22Rv1 (cell line): ENCODE results near the gene CA11.

Experiments
- H3K27ac ChIP-seq: fragments of 450-650 bp; 2 replicates; pipeline ENCODE4 v1.5.1; 2017
- CTCF ChIP-seq: fragments of 450-650 bp; IDR thresholded peaks from 2 replicates; pipeline ENCODE4 v1.5.1; 2017; ENCODE audit warnings: mild to moderate bottlenecking
- ZFX ChIP-seq: fragments of 450-650 bp; IDR thresholded peaks from 2 replicates; pipeline ENCODE4 v1.6.1; 2017; ENCODE audit warnings: antibody characterized with exemption, borderline replicate concordance

The CA11 gene

GRCh38 chr19:48606463-48607358 is 39.3 kb downstream of the CA11 start, which contains the start of gene SPACA4:
Gene SPACA4, plus strand, starts transcription at chr19:48606742. Its CDS starts 237 bp downstream, at chr19:48606979.
- no peak within 1 kb of the TSS for H3K27ac ChIP-seq
- TF ChIP-seq ZFX: no peak
- no peak for TF ChIP-seq CTCF

- no peak overlapping the region for H3K27ac ChIP-seq
- TF ChIP-seq CTCF (no peak), ZFX (no peak)
These were observed 42.1 kb downstream of the CA11 start for GRCh38 chr19:48603850-48604249.

GRCh38 chr19:48603449-48603848 is 42.5 kb downstream of the CA11 start:
- no peak for TF ChIP-seq ZFX
- no peak for TF ChIP-seq CTCF
- H3K27ac ChIP-seq: no peak overlapping the region

GRCh38 chr19:48603001-48603400 is 43.0 kb downstream of the CA11 start:
- no peak overlapping the region for H3K27ac ChIP-seq
- TF ChIP-seq CTCF: no peak
- TF ChIP-seq ZFX: no peak

- TF ChIP-seq CTCF (no peak), ZFX (no peak)
These were observed 45.1 kb downstream of the CA11 start for GRCh38 chr19:48600679-48601417.

GRCh38 chr19:48598996-48599700 is 46.8 kb downstream of the CA11 start:
- TF ChIP-seq CTCF: no peak
- TF ChIP-seq ZFX: no peak

More at GRCh38 chr19:48600679-48601417, 45.1 kb downstream of the CA11 start:
- H3K27ac ChIP-seq: no peak overlapping the region

More at GRCh38 chr19:48598996-48599700, 46.8 kb downstream of the CA11 start:
- no peak overlapping the region for H3K27ac ChIP-seq
